Activated CD8-positive, alpha-beta memory T cell treated with anti-CD3 and anti-CD28 coated beads for 1 hour (primary cell): ENCODE data around the gene KCNQ1OT1.

Experiments
- DNase-seq, 2 donors: peaks; one replicate each; pipeline ENCODE4 v3.0.0-alpha.2; 2020; ENCODE audit warnings: low read depth in 1 of 2; ENCODE audit errors: extremely low read depth in 1 of 2

KCNQ1OT1 gene

GRCh38 chr11:2669634-2670469 lies 29.9 kb downstream of the KCNQ1OT1 start:
- no peak for DNase-seq

DNA sequence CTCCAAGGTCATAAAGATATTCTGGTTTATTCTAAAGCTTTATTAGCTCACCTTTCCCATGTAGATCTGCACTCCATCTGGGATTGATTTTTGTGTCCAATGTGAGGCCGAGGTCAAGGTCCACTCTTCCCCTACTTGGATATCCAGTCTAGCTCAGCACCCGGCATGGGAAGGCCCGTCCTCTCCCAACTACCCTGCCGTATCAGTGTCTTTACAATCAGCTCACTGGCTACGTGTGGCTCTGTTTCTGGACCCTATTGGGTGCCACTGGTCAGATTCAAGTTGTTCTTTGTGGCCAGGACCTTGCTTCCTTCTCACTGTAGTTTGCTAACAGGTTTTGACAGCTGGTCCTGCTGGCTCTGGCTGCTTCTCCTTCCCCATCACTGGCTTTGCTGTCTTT lies 30.9 kb downstream of the KCNQ1OT1 start:
- no peak for DNase-seq

DNA sequence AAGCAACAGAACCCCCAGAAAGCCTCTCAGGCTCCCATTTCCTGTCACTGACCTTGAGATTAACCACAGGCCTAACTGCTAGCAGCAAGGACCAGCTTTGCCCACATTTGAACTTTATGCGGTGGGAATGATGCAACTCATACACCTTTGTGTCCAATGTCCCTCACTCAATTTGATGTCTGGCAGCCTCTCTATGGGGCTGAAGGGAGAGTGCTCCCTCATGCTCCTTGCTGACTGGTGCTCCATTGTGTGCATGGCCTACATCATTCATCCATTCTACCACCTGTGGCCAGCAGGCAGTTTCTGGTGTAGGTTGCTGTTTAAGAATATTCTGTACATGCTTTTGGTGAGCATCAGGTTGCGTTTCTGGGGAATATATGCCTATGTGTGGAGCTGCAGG lies 31.9 kb downstream of the KCNQ1OT1 start:
- DNase-seq: no peak

GRCh38 chr11:2666828-2667570 lies 32.8 kb downstream of the KCNQ1OT1 start:
- DNase-seq: no peak

DNA sequence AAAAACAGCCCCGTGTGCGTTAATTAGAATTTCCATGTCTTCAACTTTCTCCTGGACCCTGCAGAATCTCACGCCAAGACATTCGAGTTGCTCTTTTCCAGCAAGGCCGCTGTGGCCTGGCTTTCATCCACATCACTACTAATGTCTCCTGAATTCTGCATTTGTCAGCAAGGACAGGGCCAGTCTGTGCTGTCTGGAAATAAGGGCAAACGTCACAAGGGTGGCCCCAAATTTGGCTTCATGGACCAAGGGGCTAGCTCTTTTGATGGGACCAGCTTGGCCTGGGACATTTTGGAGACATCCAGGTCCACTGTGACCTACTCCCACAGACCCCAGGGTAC lies 33.4 kb downstream of the KCNQ1OT1 start:
- no peak for DNase-seq

DNA sequence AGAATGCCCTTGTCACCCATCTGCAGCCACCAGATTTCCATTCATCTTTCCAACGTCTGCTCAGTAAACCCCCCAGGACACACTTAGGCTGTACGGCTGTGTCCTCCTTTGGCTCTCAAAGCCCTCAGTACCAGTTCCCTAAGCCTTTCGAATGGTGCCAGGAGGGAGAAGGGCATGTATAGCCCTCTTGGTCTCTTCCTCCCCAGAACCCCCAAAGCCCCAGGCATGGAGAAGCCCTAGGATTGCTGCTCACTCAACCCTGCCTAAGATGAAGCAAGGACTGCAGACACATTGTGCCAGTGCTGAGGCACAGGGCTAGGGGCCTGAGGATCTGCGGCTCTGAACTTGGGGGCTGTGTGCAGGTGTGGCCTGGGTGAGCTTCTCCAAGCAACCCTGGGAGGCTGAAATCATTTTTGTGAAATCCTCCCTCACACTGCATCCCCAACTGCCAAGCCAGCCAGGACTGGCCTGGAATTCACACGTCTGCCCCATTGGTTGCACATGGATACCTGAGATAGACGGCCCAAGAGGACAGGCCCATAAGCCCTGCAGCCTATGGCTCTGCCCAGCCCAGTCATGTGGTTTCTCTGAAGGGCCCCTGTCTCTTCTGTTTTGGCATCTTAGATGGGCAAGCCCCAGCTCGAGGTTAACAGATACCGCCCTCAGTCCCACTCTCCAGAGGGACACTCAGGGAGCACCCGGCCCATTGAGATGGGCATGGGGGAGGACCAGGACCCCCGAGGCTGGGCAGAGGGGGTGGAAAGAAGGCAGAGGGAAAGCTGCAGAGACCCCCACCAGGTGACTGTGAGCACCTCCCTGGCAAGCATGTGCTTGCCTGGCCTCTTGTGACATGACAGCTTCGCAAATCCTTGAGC lies 34.0 kb downstream of the KCNQ1OT1 start:
- DNase-seq: no peak

DNA sequence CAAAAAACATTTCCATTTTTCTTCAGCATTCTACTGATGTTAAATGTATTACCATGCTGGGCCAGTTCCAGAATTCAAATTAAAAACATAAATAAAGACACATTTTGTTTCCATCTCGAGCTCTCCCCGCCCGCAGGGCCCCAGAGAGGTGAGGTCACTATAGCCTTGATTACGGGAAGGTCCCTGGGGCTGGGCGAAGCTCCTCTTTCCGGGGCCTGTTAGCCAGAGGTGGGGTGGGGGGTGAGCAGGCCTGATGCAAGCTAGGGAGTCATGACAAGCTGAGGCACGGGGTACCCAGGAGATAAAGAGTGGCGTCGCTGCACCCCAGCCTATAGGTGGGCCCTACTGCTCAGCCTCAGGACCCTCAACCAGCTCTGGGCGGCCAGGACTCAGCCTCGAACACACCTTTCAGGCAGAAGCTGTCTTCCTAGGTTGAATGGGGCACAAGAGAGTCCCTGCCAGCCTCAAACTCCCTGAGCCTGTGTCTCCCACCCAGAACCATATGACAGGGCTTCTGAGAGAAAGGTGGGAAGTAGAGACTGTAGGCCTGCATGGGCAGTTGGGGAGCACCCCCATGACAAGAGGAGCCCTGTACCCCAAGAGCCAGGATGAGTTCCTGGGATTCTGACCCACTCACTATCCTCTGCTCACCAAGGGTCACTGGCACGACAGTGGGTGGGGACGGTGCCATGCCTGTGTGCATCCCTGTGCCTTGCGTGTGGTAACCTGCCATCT lies 34.8 kb downstream of the KCNQ1OT1 start:
- DNase-seq: no peak

DNA sequence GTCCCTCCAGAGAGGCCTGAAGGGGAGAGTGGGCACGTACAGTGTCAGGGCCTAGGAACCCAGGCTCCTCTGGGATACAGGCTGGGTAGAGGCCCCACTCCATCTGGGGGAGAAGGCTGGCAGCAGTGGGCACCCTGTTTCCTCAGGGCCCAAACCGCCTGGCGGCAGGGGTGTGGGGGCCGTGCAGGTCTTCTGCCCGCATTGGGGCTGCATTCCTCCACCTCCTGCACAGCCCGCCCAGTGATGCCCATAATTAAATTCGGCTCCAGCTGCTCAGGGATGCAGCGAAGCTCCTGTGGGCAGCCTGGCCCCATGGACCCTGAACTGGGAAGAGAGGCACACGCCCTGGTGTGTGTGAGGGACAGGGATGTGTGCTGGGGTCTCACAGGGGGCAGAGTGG lies 35.4 kb downstream of the KCNQ1OT1 start:
- no peak for DNase-seq

- no peak for DNase-seq
These were observed 35.9 kb downstream of the KCNQ1OT1 start for GRCh38 chr11:2663915-2664314.

DNA sequence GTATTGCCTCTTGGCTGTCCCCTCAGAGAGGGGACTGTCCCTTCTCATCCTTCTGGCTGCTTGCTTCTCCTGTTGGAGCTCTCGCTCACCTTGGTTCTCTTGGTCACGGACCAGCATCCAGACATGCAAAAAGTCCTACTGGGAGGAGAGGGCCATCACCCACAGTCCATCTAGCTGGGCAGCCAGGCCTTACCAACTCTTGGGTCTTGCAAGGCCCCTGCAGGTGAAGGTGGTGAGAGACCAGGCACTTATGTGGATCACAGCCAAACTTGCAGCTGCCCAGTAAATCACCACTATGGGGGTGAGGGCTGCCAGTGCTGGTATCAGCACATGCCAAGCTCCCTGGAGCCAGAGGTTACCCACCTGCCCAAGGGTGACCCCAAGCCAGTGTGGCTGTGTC lies 36.3 kb downstream of the KCNQ1OT1 start:
- no peak for DNase-seq

DNA sequence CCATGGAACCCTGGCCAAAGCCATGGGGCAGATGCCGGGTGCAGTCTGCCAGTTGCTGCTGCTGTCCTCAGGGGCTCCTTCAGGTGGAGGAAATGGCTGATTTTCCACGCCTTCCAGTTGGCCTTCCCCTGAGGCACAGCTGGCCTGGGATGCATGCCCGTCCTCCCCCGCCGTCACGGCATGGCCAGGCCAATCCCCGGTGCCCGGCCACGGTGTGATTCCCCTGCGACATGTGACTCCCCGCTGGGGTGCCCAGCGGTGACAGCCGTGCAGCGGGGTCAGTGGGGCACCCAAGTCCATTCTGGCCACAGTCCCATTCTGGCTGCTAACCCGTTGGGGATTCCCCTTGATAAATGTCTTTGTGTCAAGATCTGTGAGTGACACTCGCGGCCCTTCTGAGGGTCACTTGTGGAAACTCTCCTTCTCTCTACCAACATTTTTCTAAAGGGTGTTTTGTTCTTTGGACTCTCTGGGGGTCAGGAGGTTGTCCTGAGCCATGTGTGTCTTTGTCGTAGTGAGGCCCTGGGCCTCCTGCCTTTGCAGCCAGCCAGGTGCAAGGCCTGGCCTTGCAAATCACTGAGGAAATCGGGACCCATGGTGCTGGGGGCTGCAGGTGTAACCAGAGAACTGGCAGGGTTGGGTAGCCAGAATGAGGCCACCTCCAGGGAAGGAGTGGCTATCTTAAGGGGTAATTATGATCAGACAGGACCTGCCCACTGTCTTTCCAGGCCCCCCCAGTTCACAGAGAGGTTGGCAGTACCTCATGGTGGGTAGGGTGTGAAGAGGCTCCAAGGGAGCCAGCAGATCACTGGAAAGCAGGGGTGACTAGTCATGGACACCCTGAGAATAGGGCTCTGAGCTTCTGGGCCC lies 37.1 kb downstream of the KCNQ1OT1 start:
- no peak for DNase-seq

DNA sequence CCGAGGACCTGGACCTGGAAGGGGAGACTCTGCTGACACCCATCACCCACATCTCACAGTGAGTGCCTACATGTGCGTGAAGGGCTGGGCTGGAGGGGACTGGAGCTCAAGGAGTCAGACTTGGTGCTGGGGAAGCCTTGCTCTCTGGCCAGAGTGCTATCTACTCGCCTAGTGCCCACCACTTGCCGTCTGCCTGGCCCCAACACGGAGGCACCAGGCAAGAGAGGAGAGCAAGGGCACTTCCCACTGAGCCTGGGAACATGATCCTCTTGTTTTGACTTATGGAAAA lies 37.8 kb downstream of the KCNQ1OT1 start:
- DNase-seq: no peak

GRCh38 chr11:2661173-2662023 lies 38.4 kb downstream of the KCNQ1OT1 start:
- no peak for DNase-seq

DNA sequence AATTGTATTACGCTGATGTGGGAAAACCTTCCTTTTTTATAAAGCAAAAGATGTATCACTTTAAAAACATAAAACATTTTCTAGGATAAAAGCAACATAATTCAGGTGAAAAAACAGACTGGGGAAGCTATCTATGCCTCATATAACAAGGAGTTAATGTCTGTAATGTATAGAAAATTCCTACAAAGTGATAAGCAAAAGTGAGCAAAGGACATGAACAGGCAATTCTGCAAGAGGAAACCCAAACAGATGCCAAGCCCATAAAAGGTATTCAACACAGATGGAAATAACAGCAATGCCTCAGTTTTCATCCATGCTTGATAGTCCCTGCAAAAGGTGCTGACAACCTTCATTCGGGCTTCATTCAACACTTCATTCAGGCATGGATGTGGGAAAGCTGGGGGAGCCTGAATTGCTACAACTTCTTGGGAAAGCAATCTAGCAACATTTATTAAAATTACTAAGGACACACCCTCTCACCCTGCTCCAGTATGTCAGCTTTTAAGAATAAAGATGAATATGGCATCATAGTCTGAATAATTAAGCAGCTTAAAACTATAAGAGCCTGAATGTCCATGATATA lies 39.3 kb downstream of the KCNQ1OT1 start:
- no peak for DNase-seq

GRCh38 chr11:2657697-2658284 lies 42.0 kb downstream of the KCNQ1OT1 start:
- no peak for DNase-seq

DNA sequence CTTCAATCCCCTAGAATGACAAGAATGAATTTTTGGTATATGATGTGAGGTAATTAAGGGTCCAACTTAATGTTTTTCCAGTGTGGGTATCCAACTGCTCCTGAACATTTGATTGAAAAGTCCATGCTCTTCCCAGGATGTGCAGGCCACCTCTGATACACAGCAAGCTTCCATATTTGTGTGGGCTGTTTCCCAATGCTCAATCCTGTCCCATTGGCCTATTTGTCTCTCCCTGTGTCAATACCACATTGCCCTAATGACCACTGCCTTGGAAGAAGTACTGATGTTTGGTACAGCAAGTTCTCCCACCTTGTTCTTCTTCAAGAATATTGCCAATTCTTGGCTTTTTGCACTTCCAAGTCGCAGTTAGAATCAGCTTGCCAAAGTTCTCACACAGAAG lies 42.9 kb downstream of the KCNQ1OT1 start:
- no peak for DNase-seq

DNA sequence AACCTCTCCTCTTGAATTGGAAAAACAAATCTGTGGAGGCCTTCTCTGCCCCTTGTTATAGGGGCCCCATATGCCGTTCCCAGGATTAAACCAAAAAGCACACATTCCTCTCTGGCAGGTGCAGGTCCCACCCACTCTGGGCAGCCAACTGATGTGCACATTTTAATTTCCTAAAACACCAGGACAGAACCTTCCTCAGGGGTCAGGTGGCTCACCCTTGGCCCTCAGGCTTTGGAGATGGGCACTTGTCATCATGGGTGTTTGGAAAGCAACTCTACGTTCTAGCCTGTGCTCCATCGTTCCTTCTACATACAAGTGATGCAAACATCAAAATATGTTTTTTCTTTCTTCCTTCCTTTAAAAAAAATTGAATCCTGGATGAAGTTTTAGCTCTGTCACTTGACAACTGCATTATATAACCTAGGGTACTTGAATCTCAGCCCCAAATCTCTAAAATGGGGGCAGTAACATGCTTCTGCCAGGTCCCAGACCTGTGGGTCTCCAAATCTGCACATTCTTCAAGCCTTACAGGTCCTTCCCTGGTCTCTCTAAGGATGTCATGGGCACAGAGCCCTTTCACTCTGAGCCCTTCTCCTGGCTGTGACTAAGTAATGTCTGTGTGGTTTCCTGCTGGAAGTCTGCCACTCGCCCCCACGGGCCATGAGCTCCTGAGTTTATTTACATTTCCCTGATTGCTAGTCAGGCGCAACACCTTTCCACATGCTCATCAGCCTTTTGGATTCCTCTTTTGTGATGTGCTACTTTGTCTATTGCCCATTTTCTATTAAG lies 43.8 kb downstream of the KCNQ1OT1 start:
- no peak for DNase-seq
